ENCODE data around the gene CLDND2. TPM values are rescaled to one million over a fixed set of nuclear protein-coding genes. Genes with fewer than 3 reads are reported as not detected.

CLDND2 gene
- total and polyA plus RNA-seq, 2 of the 8 experiments (the other 6 are each of a cell fraction or from before 2014, with no cell fraction given), result 0.21 to 0.56 TPM

DNA sequence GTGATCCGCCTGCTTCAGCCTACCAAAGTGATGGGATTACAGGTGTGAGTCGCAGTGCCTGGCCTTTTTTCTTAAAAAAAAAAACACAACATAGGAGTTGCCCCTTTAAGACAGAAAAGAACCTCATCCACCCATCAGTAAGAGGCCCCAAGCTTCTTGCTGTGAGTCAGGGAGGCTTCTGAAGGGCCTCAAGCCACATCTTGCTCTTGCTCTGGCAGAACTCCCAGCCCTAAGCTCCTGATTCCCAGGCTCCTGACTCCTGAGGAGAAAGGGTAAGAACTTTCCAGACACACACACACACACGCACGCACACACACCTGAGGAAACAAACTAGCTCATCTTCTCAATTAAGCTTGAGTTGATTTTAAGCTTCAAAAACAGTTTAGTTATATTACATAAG is 9.5 kb downstream of the CLDND2 start (continued):
- TF ChIP-seq GABPA (IDR thresholded peaks at IDR 0.05; ENCODE audit: borderline replicate concordance, insufficient read depth, low read length), result no peak
- no peak for TF ChIP-seq ATF2 (IDR thresholded peaks at IDR 0.05; ENCODE audit: low read length)
- TF ChIP-seq RFX5 (IDR thresholded peaks at IDR 0.05; ENCODE audit: borderline replicate concordance, low read depth, low read length), result no peak

Data from H1 (cell line).